GM12864 (cell line): ENCODE data around the gene CEBPA.
"Not testable (repeated sequence)": the region's sequence is repeated elsewhere in the genome, so short reads cannot be mapped to it uniquely, and the experiment has no call there.

Experiments
- DNase-seq: peaks from one replicate; pipeline ENCODE4 v3.0.0-alpha.2; 2011; ENCODE audit warnings: low read depth
- H3K4me3 ChIP-seq: 2 replicates; pipeline ENCODE4 v1.5.1; 2011; ENCODE audit warnings: mild to moderate bottlenecking, low read depth, low read length, control low read depth
- TF ChIP-seq, protein P1 (sequence below): IDR thresholded peaks from 2 replicates; pipeline ENCODE4 v1.5.1; 2011; ENCODE audit warnings: low read depth, mild to moderate bottlenecking, moderate library complexity, low read length, control low read depth, inconsistent platforms; ENCODE audit errors: missing control alignments

Gene CEBPA

DNA sequence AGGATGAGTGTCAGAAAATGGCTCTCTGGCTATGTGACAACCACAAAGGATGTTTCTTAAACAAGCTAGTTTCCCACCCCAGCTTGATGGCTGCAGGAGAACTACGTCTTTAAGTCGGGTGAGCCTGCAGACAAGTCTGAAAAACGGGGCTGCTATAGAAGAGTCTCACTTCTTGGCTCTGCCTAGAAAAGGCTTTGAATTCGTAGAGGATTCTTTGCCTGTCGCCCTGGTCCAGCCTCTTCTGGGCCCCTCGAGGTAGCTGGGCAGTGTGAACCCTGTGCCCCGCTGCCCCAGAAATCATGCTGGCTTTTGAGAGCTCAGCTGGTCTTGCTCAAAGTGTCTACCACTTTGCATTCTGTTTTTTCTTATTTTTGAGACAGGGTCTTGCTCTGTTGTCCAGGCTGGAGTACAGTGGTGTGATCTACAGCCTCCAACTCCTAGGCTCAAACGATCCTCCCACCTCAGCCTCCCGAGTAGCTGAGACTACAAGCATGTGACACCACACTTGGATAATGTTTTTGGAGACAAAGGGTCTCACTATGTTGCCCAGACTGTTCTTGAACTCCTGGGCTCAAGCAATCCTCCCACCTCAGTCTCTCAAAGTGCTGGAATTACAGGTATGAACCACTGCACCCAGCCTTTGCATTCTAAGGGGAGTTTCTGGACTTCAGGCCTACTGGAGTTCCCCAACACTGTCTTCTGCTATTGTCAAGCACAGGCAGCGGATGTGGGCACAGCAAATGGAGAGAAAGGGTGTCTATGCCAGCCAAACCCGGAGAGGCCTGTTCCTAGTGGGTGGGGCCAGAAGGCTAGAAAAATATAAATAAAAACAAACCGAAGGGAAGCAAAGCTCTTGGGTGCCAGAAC is 6.5 kb downstream of the CEBPA start:
- TF ChIP-seq, protein P1, sequence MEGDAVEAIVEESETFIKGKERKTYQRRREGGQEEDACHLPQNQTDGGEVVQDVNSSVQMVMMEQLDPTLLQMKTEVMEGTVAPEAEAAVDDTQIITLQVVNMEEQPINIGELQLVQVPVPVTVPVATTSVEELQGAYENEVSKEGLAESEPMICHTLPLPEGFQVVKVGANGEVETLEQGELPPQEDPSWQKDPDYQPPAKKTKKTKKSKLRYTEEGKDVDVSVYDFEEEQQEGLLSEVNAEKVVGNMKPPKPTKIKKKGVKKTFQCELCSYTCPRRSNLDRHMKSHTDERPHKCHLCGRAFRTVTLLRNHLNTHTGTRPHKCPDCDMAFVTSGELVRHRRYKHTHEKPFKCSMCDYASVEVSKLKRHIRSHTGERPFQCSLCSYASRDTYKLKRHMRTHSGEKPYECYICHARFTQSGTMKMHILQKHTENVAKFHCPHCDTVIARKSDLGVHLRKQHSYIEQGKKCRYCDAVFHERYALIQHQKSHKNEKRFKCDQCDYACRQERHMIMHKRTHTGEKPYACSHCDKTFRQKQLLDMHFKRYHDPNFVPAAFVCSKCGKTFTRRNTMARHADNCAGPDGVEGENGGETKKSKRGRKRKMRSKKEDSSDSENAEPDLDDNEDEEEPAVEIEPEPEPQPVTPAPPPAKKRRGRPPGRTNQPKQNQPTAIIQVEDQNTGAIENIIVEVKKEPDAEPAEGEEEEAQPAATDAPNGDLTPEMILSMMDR: no peak

GRCh38 chr19:33295046-33295445 is 7.3 kb downstream of the CEBPA start:
- not testable (repeated sequence) for H3K4me3 ChIP-seq

More for the DNA sequence above, 6.5 kb downstream of the CEBPA start:
- no peak overlapping the region for H3K4me3 ChIP-seq
- DNase-seq: no peak

DNA sequence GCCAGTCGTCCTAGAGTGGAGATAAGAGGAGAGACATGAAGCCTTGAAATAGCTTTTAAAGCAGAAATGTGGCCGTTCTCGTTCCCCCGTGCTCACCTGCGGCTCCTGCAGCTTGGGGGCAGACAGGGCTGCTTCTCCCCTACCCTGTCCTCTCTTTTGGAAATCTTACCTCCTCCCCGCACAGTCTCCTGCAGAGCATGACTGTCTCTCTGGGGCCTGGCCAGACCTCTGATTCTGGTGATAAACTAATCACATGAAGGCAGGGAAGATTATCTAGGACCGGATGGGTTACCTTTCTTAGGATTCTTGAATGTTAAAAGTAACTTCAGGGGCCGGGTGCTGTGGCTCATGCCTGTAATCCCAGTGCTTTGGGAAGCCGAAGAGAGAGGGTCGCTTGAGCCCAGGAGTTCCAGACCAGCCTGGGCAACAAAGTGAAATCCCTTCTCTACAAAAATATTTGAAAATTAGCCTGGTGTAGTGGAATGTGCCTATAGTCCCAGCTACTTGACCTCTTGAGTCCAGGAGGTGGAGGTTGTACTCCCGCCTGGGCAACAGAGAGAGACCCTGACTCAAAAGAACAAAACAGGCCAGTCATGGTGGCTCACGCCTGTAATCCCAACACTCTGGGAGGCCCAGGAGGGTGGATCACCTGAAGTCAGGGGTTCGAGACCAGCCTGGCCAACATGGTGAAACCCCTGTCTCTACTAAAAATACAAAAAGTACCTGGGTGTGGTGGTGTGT is 8.1 kb downstream of the CEBPA start:
- DNase-seq: no peak
- TF ChIP-seq, protein P1: no peak
- H3K4me3 ChIP-seq: no peak overlapping the region

More at GRCh38 chr19:33295046-33295445, 7.3 kb downstream of the CEBPA start:
- not testable (repeated sequence) for DNase-seq

DNA sequence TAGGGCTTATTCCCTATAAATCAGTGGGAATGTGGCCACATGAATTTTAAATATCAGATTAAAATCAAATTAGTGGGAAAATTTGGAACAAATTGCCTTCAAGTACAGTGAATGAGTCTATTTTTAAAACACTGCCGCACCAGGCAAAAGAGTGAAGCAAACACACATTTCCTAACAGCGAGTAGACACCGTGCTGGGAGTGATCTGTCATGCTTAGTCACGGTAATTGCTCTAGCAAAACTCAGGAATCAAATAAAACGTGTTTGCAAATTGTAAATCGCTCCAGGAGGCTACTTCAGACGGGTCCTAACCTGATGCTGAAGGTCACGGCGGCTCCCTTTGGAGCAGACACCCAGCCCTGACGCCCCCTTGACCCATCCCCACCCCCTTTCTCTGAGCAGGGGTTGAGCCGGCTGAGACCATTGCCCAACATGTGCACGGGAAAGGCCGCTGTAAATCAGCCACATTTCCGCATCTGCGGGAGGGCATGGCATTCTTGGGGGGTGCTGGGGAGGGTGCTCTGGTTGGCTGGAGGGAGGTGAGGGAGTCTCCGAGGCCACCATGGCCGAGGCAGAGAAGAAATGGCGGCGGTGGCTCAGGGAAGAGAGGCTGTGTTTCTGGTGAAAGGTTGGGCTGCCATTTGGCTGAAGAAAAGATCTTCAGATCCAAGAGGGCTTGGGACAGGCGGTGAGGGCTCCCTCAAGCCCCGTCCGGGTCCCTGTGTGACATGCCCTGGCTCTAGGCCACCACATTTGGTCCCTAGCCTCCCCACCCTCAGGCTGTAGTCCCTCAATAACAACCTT is 8.9 kb downstream of the CEBPA start:
- no peak overlapping the region for H3K4me3 ChIP-seq
- no peak for DNase-seq
- TF ChIP-seq, protein P1: no peak

GRCh38 chr19:33292595-33293254 is 9.6 kb downstream of the CEBPA start:
- no peak for DNase-seq
- no peak overlapping the region for H3K4me3 ChIP-seq
- TF ChIP-seq, protein P1: no peak

DNA sequence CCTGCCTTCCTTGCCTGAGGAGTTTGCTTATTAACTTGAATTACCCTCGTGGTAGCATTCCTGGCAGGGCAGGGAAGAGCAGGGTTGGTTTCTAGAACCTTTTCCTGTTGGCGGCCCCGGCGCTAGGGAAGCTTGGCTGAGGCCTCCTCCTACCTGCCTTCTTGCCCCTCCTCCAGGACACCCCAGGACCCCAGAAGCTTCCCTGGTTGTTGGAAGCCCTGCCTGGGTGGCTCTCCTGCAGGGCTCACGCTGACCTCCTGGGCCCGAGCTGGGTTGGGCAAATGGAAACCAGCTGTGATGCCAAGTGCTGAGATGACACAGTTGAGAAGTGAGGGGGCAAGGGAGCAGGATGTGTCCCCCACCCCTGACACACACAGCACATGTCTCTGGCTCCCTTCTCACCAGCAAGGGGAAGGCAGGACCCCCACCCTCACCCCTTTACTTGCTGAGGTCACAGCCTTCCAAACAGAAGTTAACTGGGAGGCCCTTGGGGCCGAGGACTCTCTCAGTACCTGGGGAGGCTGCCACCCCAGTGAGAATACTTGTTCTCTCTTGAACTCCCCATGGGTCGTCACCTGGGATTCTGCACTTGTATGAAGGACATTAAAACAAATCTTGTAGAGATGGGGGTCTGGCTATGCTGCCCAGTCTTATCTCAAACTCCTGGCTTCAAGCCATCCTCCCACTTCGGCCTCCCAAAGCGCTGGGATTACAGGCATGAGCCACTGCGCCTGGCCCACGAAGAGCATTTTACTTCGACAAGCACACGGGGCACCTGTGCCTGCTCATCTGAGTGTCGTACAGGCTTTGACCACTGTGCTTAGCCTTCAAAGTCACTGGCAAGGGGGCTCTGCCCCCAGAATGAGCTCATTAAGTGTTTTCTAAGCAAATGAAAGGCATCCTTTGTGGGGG is 10.5 kb downstream of the CEBPA start:
- no peak for DNase-seq
- no peak overlapping the region for H3K4me3 ChIP-seq
- TF ChIP-seq, protein P1: no peak
